ENCODE measurements around the gene KPRP. TPM values are rescaled to one million over a fixed set of nuclear protein-coding genes. Genes with fewer than 3 reads are reported as not detected.

KPRP gene
- total RNA-seq, 1 experiment from 2014 or later = not detected

- ATAC-seq = no peak
- DNase-seq = no peak
- Histone ChIP-seq H3K9me3 (ENCODE audit: low read length) (no peaks in the 10 kb centered on the region), H3K4me2 (ENCODE audit: low read length) (no peak overlapping the region), H4K20me1 (ENCODE audit: low read length) (no peaks in the 10 kb centered on the region), H3K79me2 (ENCODE audit: low read length) (no peaks in the 10 kb centered on the region), H3F3A (ENCODE audit: low read length, unreplicated experiment) (no peaks in the 10 kb centered on the region), H2AFZ (ENCODE audit: low read length) (no peak overlapping the region), H3K36me3 (ENCODE audit: low read depth, low read length) (no peaks in the 10 kb centered on the region), H3K27ac (ENCODE audit: low read length) (no peak overlapping the region), H3K27me3 (ENCODE audit: low read length) (peaks cover 7% of the 10 kb centered on the region; the same call in 1 of the 2 replicates), H3K9ac (ENCODE audit: low read length) (no peak overlapping the region), H3K4me1 (ENCODE audit: insufficient read depth, low read length) (no peaks in the 10 kb centered on the region; the same call in 1 of the 2 replicates), H3K4me3 (ENCODE audit: low read length) (no peak overlapping the region), H3K9me2 (replicated peaks; ENCODE audit: low read length) (no peaks in the 10 kb centered on the region)
- POLR2A ChIA-PET (ENCODE audit: unreplicated experiment) = no interaction called here
- intact Hi-C loops (cut with micrococcal nuclease) = no loop called here
- no TSS peak for BruUV-seq (replicated peaks)
- TF ChIP-seq EZH2 (IDR thresholded peaks at IDR 0.05; ENCODE audit: low read length, unreplicated experiment) = no peak
- TF ChIP-seq CTCF (conservative IDR thresholded peaks at IDR 0.05; ENCODE audit: low read depth, low read length) = no peak
- no peak for TF ChIP-seq EZH2phosphoT487 (IDR thresholded peaks at IDR 0.05; ENCODE audit: borderline replicate concordance, low read length)
- CTCF ChIA-PET = no interaction called here
Observed at GRCh38 chr1:152761609-152762213, 3.9 kb downstream of the KPRP start.

GRCh38 chr1:152768847-152769533 is 11.2 kb downstream of the KPRP start:
- ChIA-PET POLR2A (ENCODE audit: unreplicated experiment) (no interaction called here), CTCF (no interaction called here)
- H3K79me2 ChIP-seq (ENCODE audit: low read length) = no peaks in the 10 kb centered on the region

More at GRCh38 chr1:152768847-152769533, 11.2 kb downstream of the KPRP start:
- ATAC-seq (no peak), DNase-seq (no peak)
- no peaks in the 10 kb centered on the region for H3K9me2 ChIP-seq (replicated peaks; ENCODE audit: low read length)
- no peak overlapping the region for H2AFZ ChIP-seq (ENCODE audit: low read length)
- no peak overlapping the region for H3K4me2 ChIP-seq (ENCODE audit: low read length)
- BruUV-seq (replicated peaks) = no TSS peak
- no peak overlapping the region for H3K4me3 ChIP-seq (ENCODE audit: low read length)
- TF ChIP-seq CTCF (conservative IDR thresholded peaks at IDR 0.05; ENCODE audit: low read depth, low read length) (no peak), EZH2phosphoT487 (IDR thresholded peaks at IDR 0.05; ENCODE audit: borderline replicate concordance, low read length) (no peak), EZH2 (IDR thresholded peaks at IDR 0.05; ENCODE audit: low read length, unreplicated experiment) (no peak)
- H3K9me3 ChIP-seq (ENCODE audit: low read length) = no peaks in the 10 kb centered on the region
- peaks cover 6% of the 10 kb centered on the region; the same call in 1 of the 2 replicates for H3K27me3 ChIP-seq (ENCODE audit: low read length)
- H3K4me1 ChIP-seq (ENCODE audit: insufficient read depth, low read length) = no peaks in the 10 kb centered on the region
- no peak overlapping the region for H3K27ac ChIP-seq (ENCODE audit: low read length)
- no peaks in the 10 kb centered on the region for H4K20me1 ChIP-seq (ENCODE audit: low read length)
- H3F3A ChIP-seq (ENCODE audit: low read length, unreplicated experiment) = no peaks in the 10 kb centered on the region
- H3K36me3 ChIP-seq (ENCODE audit: low read depth, low read length) = no peaks in the 10 kb centered on the region
- intact Hi-C loops (cut with micrococcal nuclease) = no loop called here
- no peak overlapping the region for H3K9ac ChIP-seq (ENCODE audit: low read length)
